ENCODE measurements around the gene ADH4.

Gene ADH4

DNA sequence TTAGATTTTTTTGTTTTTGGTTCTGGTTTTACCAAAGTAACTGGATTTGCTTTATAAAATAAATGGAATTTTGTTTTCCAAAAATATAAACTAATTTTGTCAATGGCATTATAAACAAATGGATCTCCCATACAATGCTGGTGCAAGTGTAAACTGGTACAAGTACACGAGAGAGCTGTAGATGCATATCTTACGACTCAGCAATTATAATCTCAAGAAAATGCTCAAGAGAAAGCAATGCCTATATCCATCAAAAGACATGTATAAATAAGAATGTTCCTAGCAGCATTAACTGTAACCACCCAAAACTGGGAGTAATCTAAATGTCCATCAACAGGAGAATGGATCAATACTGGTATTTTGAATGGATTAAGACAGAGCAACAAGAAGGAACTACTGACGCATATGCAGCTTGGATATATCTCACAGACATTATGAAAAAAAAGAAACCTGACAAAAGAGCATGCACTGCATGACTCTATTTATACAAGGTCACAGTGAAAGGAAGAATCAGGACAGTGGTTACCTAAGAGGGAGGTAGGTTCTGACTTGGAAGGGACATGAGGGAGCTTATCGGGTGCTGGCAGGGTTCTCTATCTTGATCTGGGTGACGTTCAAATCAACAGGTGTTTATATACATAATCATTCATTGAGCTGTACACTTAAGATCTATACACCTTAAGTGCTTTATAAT, 65.0 kb downstream of the ADH4 start:
- DNase-seq = no peak

DNA sequence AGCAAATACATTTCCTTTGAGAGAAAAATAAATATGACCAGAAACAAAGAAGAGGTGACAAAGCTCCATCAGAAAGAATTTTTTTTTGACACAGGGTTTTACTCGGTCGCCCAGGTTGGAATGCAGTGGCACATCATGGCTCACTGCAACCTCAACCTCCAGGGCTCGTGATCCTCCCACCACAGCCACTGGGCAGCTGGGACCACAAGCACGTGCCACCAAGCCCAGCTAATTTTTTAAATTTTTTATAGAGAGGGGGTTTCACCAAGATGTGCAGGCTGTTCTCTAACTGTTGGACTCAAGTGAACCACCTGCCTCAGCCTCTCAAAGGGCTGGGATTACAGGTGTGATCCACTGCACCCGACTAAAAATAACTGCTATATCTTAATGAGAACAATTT, 65.8 kb downstream of the ADH4 start:
- DNase-seq = no peak

DNA sequence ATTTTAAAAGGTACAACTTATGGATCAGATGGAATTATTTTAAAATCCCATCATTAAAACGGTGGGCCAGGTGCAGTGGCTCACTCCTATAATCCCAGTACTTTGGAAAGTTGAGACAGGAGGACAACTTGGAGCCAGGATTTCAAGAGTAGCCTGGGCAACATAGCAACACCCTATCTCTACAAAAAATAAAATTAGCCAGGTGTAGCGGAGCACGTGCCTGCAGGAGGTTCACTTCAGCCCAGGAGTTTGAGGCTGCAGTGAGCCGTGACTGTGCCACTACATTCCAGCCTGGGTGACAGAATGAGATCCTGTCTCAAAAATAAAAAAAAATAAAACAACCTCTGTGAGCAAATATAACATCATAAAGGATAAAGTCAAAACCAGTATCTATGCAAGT, 66.9 kb downstream of the ADH4 start:
- no peak for DNase-seq

DNA sequence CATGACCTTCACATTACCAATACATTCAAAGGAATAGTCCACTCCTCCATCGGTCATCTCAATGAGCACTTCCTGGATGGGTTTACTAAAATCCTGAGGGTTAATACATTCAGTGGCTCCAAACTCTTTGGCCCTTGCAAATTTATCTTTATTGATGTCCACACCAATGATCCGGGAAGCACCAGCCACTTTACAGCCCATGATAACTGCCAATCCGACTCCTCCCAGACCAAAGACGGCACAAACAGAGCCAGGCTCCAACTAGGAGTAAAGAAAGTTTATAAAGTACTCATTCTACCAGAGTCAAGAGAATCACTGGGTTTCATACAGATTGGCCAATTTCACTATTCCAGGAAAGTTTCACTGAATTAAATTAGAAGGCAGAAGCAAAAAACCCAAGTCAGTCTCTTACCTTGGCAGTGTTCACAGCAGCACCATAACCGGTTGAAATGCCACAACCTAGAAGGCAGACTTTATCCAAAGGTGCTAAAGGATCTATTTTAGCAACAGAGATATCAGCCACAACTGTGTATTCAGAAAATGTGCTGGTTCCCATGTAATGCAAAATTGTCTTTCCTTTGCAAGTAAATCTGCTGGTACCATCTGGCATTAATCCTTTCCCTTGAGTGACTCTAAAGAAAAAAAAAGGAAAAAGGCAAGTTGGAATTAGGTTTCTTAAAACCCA, 67.7 kb downstream of the ADH4 start:
- DNase-seq = no peak

DNA sequence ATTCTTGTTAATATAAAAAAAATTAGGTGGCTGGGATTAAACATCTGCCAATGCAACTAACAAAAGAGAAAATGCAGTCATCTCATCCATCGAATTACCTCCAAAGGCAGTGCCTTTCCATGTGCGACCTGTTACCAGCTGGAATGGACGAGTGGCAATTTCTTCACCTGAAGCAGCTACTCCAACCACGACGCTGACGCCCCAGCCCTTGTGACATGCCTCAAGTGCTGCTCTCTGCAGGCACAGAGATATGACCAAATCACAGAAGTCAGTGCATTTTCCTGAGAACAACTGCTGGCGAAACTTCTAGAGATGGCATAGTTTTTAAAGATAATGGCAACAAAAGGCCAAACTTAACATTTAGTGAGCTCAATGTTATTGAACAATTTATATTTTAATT, 69.3 kb downstream of the ADH4 start:
- no peak for DNase-seq
